ENCODE results near the gene WFDC12.

The WFDC12 gene

DNA sequence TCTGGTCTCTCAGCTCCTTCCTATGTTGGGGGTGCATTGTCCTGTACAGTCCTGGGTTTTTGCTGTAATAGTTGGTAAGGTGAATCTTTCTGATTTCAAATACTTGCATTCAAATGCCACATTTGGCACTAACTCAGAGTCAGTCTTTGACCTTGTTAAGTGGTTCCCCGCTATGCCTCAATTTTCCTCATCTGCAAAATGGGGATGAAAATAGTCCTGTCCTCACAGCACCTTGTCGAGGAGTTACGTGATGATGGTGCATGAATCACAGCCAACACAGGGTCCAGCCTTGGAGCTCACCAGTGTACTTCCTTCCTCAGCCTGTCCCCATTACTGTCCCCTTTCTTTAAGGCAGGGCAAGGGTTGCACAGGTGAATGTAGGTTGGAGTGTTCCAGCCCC lies 10.4 kb downstream of the WFDC12 start:
- H3K9me3 ChIP-seq (ENCODE audit: control insufficient read depth, low read length) = no peaks in the 10 kb centered on the region
- H3K18ac ChIP-seq (ENCODE audit: low read depth in 1 of 2, low read length in 2 of 2) = no peak overlapping the region
- DNase-seq = no peak
- no peak overlapping the region for H2BK5ac ChIP-seq (ENCODE audit: low read depth, low read length, poor library complexity, severe bottlenecking)
- H2AFZ ChIP-seq (ENCODE audit: low read depth, low read length) = no peak overlapping the region
- H3K4ac ChIP-seq (ENCODE audit: low read depth in 1 of 2, low read length in 2 of 2) = no peak overlapping the region
- no peak overlapping the region for H2BK15ac ChIP-seq (ENCODE audit: low read depth, poor library complexity, severe bottlenecking)
- WGBS = 74% methylated on average over 3 of the region's 3 CpGs
- H3K4me3 ChIP-seq (ENCODE audit: insufficient read depth in 1 of 2, low read depth in 1 of 2, low read length in 2 of 2) = no peak overlapping the region
- H3K4me1 ChIP-seq (ENCODE audit: control insufficient read depth, insufficient read depth, low read depth, low read length) = peaks cover 3% of the 10 kb centered on the region
- H2AK5ac ChIP-seq (ENCODE audit: low read length, severe bottlenecking) = no peak overlapping the region
- H3K27ac ChIP-seq (ENCODE audit: low read length, poor library complexity, severe bottlenecking) = no peak overlapping the region
- H3K4me2 ChIP-seq (ENCODE audit: low read length, poor library complexity, severe bottlenecking) = no peak overlapping the region
- H3K36me3 ChIP-seq (ENCODE audit: control insufficient read depth in 1 of 2, insufficient read depth in 2 of 2, low read depth in 1 of 2, low read length in 2 of 2) = no peaks in the 10 kb centered on the region
- no peaks in the 10 kb centered on the region for H3K79me1 ChIP-seq (replicated peaks; ENCODE audit: low read length, poor library complexity, severe bottlenecking)
- no peak overlapping the region for H4K8ac ChIP-seq (ENCODE audit: low read length)
- H2BK12ac ChIP-seq (ENCODE audit: low read length in 2 of 2) = no peak overlapping the region
- no peak overlapping the region for H3K23ac ChIP-seq (ENCODE audit: low read length in 2 of 2)
- H3K27me3 ChIP-seq (ENCODE audit: control insufficient read depth in 1 of 2, insufficient read depth in 1 of 2, low read length in 2 of 2) = peaks cover 28 to 73% of the 10 kb centered on the region in 2 experiments
- no peak overlapping the region for H2BK120ac ChIP-seq (ENCODE audit: low read depth, low read length)
- no peak overlapping the region for H3K14ac ChIP-seq (ENCODE audit: low read length in 2 of 2)
- no peak overlapping the region for H3K9ac ChIP-seq (ENCODE audit: low read length)
- H4K91ac ChIP-seq (ENCODE audit: low read length) = no peak overlapping the region

DNA sequence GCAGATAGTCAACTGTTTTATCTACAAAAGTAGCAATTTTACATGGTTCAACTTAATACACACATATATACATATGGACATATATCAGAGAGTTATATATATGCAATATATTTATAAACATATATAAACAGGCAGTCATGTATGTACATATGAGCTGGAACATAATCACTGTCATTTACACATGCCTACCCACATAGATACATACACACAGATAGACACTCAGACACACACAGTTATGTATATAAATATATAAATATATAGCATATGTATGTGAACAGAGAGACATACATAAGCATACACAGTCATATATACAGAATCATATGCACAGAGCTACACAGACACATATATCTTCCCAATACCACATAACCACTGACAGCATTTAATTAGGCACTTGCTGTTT lies 11.5 kb downstream of the WFDC12 start:
- Histone ChIP-seq H2AK5ac (ENCODE audit: low read length, severe bottlenecking) (no peak overlapping the region), H3K4me2 (ENCODE audit: low read length, poor library complexity, severe bottlenecking) (no peak overlapping the region)

GRCh38 chr20:45111799-45112471 lies 12.3 kb downstream of the WFDC12 start:
- Histone ChIP-seq H3K27me3 (ENCODE audit: control insufficient read depth in 1 of 2, insufficient read depth in 1 of 2, low read length in 2 of 2) (peaks cover 28 to 76% of the 10 kb centered on the region in 2 experiments), H2AK5ac (ENCODE audit: low read length, severe bottlenecking) (no peak overlapping the region), H3K4me2 (ENCODE audit: low read length, poor library complexity, severe bottlenecking) (no peak overlapping the region), H3K18ac (ENCODE audit: low read depth in 1 of 2, low read length in 2 of 2) (no peak overlapping the region), H3K23ac (ENCODE audit: low read length in 2 of 2) (no peak overlapping the region), H3K9ac (ENCODE audit: low read length) (no peak overlapping the region), H2AFZ (ENCODE audit: low read depth, low read length) (no peak overlapping the region), H3K27ac (ENCODE audit: low read length, poor library complexity, severe bottlenecking) (no peak overlapping the region), H2BK120ac (ENCODE audit: low read depth, low read length) (no peak overlapping the region), H2BK5ac (ENCODE audit: low read depth, low read length, poor library complexity, severe bottlenecking) (no peak overlapping the region), H4K91ac (ENCODE audit: low read length) (no peak overlapping the region), H3K14ac (ENCODE audit: low read length in 2 of 2) (no peak overlapping the region), H3K79me1 (replicated peaks; ENCODE audit: low read length, poor library complexity, severe bottlenecking) (no peaks in the 10 kb centered on the region), H2BK15ac (ENCODE audit: low read depth, poor library complexity, severe bottlenecking) (no peak overlapping the region), H3K4me1 (ENCODE audit: control insufficient read depth, insufficient read depth, low read depth, low read length) (peaks cover 3% of the 10 kb centered on the region), H3K9me3 (ENCODE audit: control insufficient read depth, low read length) (no peaks in the 10 kb centered on the region), H3K36me3 (ENCODE audit: control insufficient read depth in 1 of 2, insufficient read depth in 2 of 2, low read depth in 1 of 2, low read length in 2 of 2) (no peaks in the 10 kb centered on the region), H3K4ac (ENCODE audit: low read depth in 1 of 2, low read length in 2 of 2) (no peak overlapping the region), H2BK12ac (ENCODE audit: low read length in 2 of 2) (no peak overlapping the region), H3K4me3 (ENCODE audit: insufficient read depth in 1 of 2, low read depth in 1 of 2, low read length in 2 of 2) (no peak overlapping the region), H4K8ac (ENCODE audit: low read length) (no peak overlapping the region)
- peak; percentile 21 for DNase-seq
- 54% methylated on average over 13 of the region's 17 CpGs for WGBS

More for the DNA sequence above, 11.5 kb downstream of the WFDC12 start:
- Histone ChIP-seq H3K18ac (ENCODE audit: low read depth in 1 of 2, low read length in 2 of 2) (no peak overlapping the region), H2BK5ac (ENCODE audit: low read depth, low read length, poor library complexity, severe bottlenecking) (no peak overlapping the region), H2BK12ac (ENCODE audit: low read length in 2 of 2) (no peak overlapping the region), H3K4me3 (ENCODE audit: insufficient read depth in 1 of 2, low read depth in 1 of 2, low read length in 2 of 2) (no peak overlapping the region), H2BK120ac (ENCODE audit: low read depth, low read length) (no peak overlapping the region), H4K8ac (ENCODE audit: low read length) (no peak overlapping the region), H2AFZ (ENCODE audit: low read depth, low read length) (no peak overlapping the region), H3K27ac (ENCODE audit: low read length, poor library complexity, severe bottlenecking) (no peak overlapping the region), H3K79me1 (replicated peaks; ENCODE audit: low read length, poor library complexity, severe bottlenecking) (no peaks in the 10 kb centered on the region), H3K9me3 (ENCODE audit: control insufficient read depth, low read length) (no peaks in the 10 kb centered on the region), H3K23ac (ENCODE audit: low read length in 2 of 2) (no peak overlapping the region), H4K91ac (ENCODE audit: low read length) (no peak overlapping the region), H3K36me3 (ENCODE audit: control insufficient read depth in 1 of 2, insufficient read depth in 2 of 2, low read depth in 1 of 2, low read length in 2 of 2) (no peaks in the 10 kb centered on the region), H2BK15ac (ENCODE audit: low read depth, poor library complexity, severe bottlenecking) (no peak overlapping the region), H3K4me1 (ENCODE audit: control insufficient read depth, insufficient read depth, low read depth, low read length) (peaks cover 3% of the 10 kb centered on the region), H3K27me3 (ENCODE audit: control insufficient read depth in 1 of 2, insufficient read depth in 1 of 2, low read length in 2 of 2) (peaks cover 28 to 78% of the 10 kb centered on the region in 2 experiments), H3K14ac (ENCODE audit: low read length in 2 of 2) (no peak overlapping the region), H3K4ac (ENCODE audit: low read depth in 1 of 2, low read length in 2 of 2) (no peak overlapping the region), H3K9ac (ENCODE audit: low read length) (no peak overlapping the region)
- no peak for DNase-seq

DNA sequence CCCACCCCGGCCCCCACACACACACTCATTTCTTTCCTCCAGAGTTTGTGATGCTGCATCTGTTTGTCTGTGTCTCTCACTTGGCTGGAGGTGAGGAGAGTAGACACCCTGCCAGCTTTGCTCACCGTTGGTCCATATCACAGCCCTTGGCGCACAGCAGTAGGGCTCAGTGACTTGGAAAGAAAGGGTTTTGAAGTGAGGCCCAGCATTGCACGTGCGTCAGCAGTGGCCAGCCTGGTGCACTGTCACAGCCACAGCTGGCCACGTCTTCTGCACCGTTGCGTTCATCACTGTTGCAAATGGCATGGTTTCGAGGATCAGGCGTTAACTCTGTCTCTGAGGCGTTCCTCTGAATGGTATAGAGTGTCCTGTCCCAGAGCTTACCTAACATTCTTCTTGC lies 13.0 kb downstream of the WFDC12 start:
- Histone ChIP-seq H4K8ac (ENCODE audit: low read length) (no peak overlapping the region), H2AK5ac (ENCODE audit: low read length, severe bottlenecking) (no peak overlapping the region), H2BK120ac (ENCODE audit: low read depth, low read length) (no peak overlapping the region), H3K23ac (ENCODE audit: low read length in 2 of 2) (no peak overlapping the region), H3K9me3 (ENCODE audit: control insufficient read depth, low read length) (no peaks in the 10 kb centered on the region), H3K14ac (ENCODE audit: low read length in 2 of 2) (peak overlapping the region in 1 of 2 experiments; percentile 0), H3K4me2 (ENCODE audit: low read length, poor library complexity, severe bottlenecking) (no peak overlapping the region), H3K4me1 (ENCODE audit: control insufficient read depth, insufficient read depth, low read depth, low read length) (peaks cover 3% of the 10 kb centered on the region), H3K4me3 (ENCODE audit: insufficient read depth in 1 of 2, low read depth in 1 of 2, low read length in 2 of 2) (no peak overlapping the region), H2BK5ac (ENCODE audit: low read depth, low read length, poor library complexity, severe bottlenecking) (no peak overlapping the region), H3K27me3 (ENCODE audit: control insufficient read depth in 1 of 2, insufficient read depth in 1 of 2, low read length in 2 of 2) (peaks cover 28 to 83% of the 10 kb centered on the region in 2 experiments), H3K27ac (ENCODE audit: low read length, poor library complexity, severe bottlenecking) (no peak overlapping the region), H3K18ac (ENCODE audit: low read depth in 1 of 2, low read length in 2 of 2) (no peak overlapping the region), H2AFZ (ENCODE audit: low read depth, low read length) (no peak overlapping the region), H3K9ac (ENCODE audit: low read length) (no peak overlapping the region), H2BK15ac (ENCODE audit: low read depth, poor library complexity, severe bottlenecking) (no peak overlapping the region), H2BK12ac (ENCODE audit: low read length in 2 of 2) (no peak overlapping the region), H4K91ac (ENCODE audit: low read length) (no peak overlapping the region), H3K4ac (ENCODE audit: low read depth in 1 of 2, low read length in 2 of 2) (no peak overlapping the region), H3K36me3 (ENCODE audit: control insufficient read depth in 1 of 2, insufficient read depth in 2 of 2, low read depth in 1 of 2, low read length in 2 of 2) (no peaks in the 10 kb centered on the region), H3K79me1 (replicated peaks; ENCODE audit: low read length, poor library complexity, severe bottlenecking) (no peaks in the 10 kb centered on the region)
- WGBS = 91% methylated on average over 10 of the region's 11 CpGs
- DNase-seq = no peak

Measured in mesenchymal stem cell (in vitro differentiated cells and primary cell).